KOPT-K1 (cell line): Measurements from ENCODE around the gene TMEM33.

Experiments
- H3K27ac ChIP-seq: fragments of 200-600 bp; sonication (generic); 2 replicates; pipeline ENCODE4 v1.5.1; 2016; ENCODE audit warnings: antibody characterized with exemption, mild to moderate bottlenecking, low read depth, low read length; ENCODE audit not compliant: poor library complexity, severe bottlenecking
- H3K36me3 ChIP-seq: fragments of 200-600 bp; sonication (generic); 2 replicates; pipeline ENCODE4 v1.5.1; 2017; ENCODE audit warnings: antibody characterized with exemption, mild to moderate bottlenecking, low read length, moderate library complexity; ENCODE audit not compliant: insufficient read depth
- H3K9me3 ChIP-seq: fragments of 200-600 bp; sonication (generic); 2 replicates; pipeline ENCODE4 v1.5.1; 2017; ENCODE audit warnings: antibody characterized with exemption, low read length, mild to moderate bottlenecking; ENCODE audit not compliant: insufficient read depth, poor library complexity, severe bottlenecking

The TMEM33 gene

GRCh38 chr4:41969671-41970070 is 34.4 kb downstream of the TMEM33 start:
- Histone ChIP-seq H3K36me3 (no peaks in the 10 kb centered on the region), H3K9me3 (peaks cover 23% of the 10 kb centered on the region), H3K27ac (no peak overlapping the region)

- no peak overlapping the region for H3K27ac ChIP-seq
- peaks cover 7% of the 10 kb centered on the region for H3K9me3 ChIP-seq
- no peaks in the 10 kb centered on the region for H3K36me3 ChIP-seq
Observed at GRCh38 chr4:41975341-41975740, 40.1 kb downstream of the TMEM33 start.

GRCh38 chr4:41976775-41977516 is 41.7 kb downstream of the TMEM33 start:
- no peak overlapping the region for H3K27ac ChIP-seq
- H3K36me3 ChIP-seq = no peaks in the 10 kb centered on the region
- H3K9me3 ChIP-seq = peaks cover under 1% of the 10 kb centered on the region

GRCh38 chr4:41977709-41978108 is 42.5 kb downstream of the TMEM33 start:
- Histone ChIP-seq H3K27ac (no peak overlapping the region), H3K36me3 (no peaks in the 10 kb centered on the region), H3K9me3 (no peaks in the 10 kb centered on the region)

GRCh38 chr4:41981456-41981855 is 46.2 kb downstream of the TMEM33 start, which contains the start of gene DCAF4L1:
Gene DCAF4L1, plus strand, starts transcription at chr4:41981756. Its CDS starts 37 bp downstream, at chr4:41981793.
- H3K36me3 ChIP-seq = no peaks in the 10 kb centered on the region
- no peaks in the 10 kb centered on the region for H3K9me3 ChIP-seq
- H3K27ac ChIP-seq = no peak within 1 kb of the TSS

GRCh38 chr4:41982716-41983115 is 47.5 kb downstream of the TMEM33 start:
- Histone ChIP-seq H3K9me3 (no peaks in the 10 kb centered on the region), H3K27ac (no peak overlapping the region), H3K36me3 (no peaks in the 10 kb centered on the region)

GRCh38 chr4:41985151-41985550 is 49.9 kb downstream of the TMEM33 start:
- Histone ChIP-seq H3K36me3 (no peaks in the 10 kb centered on the region), H3K27ac (no peak overlapping the region), H3K9me3 (no peaks in the 10 kb centered on the region)

GRCh38 chr4:41989994-41990364 is 54.8 kb downstream of the TMEM33 start:
- Histone ChIP-seq H3K36me3 (no peaks in the 10 kb centered on the region), H3K9me3 (no peaks in the 10 kb centered on the region), H3K27ac (peak overlapping the region; percentile 59)

GRCh38 chr4:41990365-41991111 is 55.3 kb downstream of the TMEM33 start, which contains the start of gene SLC30A9:
Gene SLC30A9, plus strand, starts transcription at chr4:41990530. Its CDS starts 122 bp downstream, at chr4:41990652.
- Histone ChIP-seq H3K27ac (peak within 1 kb of the TSS; percentile 59), H3K9me3 (no peaks in the 10 kb centered on the region), H3K36me3 (no peaks in the 10 kb centered on the region)

GRCh38 chr4:41991916-41992767 is 56.9 kb downstream of the TMEM33 start:
- no peak overlapping the region for H3K27ac ChIP-seq
- H3K36me3 ChIP-seq = no peaks in the 10 kb centered on the region
- H3K9me3 ChIP-seq = no peaks in the 10 kb centered on the region

- Histone ChIP-seq H3K36me3 (0 out of 2 replicates have a peak, but pooled peaks cover 2% of the 10 kb centered on the region), H3K9me3 (no peaks in the 10 kb centered on the region), H3K27ac (no peak overlapping the region)
Observed at GRCh38 chr4:41992967-41993857, 58.0 kb downstream of the TMEM33 start.

GRCh38 chr4:41994461-41994985 is 59.3 kb downstream of the TMEM33 start:
- H3K36me3 ChIP-seq = 0 out of 2 replicates have a peak, but pooled peaks cover 6% of the 10 kb centered on the region
- no peaks in the 10 kb centered on the region for H3K9me3 ChIP-seq
- H3K27ac ChIP-seq = no peak overlapping the region

- no peaks in the 10 kb centered on the region for H3K9me3 ChIP-seq
- H3K36me3 ChIP-seq = peaks cover 16% of the 10 kb centered on the region
- no peak overlapping the region for H3K27ac ChIP-seq
Observed at GRCh38 chr4:41998019-41998418, 62.8 kb downstream of the TMEM33 start.

GRCh38 chr4:41999321-41999720 is 64.1 kb downstream of the TMEM33 start:
- H3K9me3 ChIP-seq = no peaks in the 10 kb centered on the region
- H3K36me3 ChIP-seq = peaks cover 29% of the 10 kb centered on the region
- H3K27ac ChIP-seq = no peak overlapping the region
